Measurements from ENCODE around the gene PRR20G.
"Not testable (repeated sequence)": the region's sequence is repeated elsewhere in the genome, so short reads cannot be mapped to it uniquely, and the experiment has no call there.

Gene PRR20G

DNA sequence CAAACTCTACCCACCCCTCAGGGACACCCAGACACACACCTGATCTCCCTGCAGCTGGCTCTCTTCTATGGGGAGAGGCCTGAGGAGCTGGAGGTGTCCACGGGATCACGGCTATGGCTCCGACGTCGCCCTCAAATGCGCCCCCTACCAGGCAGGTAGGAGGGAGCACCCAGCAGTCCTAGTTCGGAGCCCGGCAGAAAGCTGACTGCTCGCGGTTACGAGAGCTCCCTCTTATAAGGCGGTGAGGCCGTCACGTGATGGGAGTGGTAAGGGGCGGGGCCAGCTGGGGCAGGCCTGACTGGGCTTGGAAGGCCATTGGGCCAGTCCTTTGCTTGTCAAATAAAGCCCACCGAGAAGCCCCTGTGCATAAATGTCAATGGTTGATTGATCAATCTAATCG is at the start of gene PRR20G:
Gene PRR20G, minus strand, starts transcription at position 207 of the 400 bp plus-strand sequence. CDS start 681 bp downstream, outside the sequence.
- DNase-seq: no peak

DNA sequence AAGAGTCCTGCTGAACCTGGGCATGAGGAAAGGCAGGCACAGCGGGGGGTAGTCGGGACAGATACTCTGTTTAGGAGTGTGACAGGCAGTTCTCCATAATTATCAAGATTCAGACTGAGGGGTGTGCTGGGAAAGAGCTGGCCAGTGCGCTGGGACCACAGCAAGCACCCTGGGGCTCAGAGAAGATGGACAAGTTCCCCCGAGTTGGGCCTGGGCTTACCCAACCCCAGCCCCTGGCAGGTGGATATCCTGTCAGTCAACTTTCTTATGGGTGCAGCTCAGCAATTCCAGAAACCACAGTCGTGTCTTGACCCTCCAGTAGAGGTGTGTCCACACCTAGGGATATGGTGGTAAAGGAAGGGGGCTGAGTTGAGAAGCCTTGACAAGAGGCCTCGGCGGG is 49.2 kb upstream of the PRR20G start:
- no peak for DNase-seq

DNA sequence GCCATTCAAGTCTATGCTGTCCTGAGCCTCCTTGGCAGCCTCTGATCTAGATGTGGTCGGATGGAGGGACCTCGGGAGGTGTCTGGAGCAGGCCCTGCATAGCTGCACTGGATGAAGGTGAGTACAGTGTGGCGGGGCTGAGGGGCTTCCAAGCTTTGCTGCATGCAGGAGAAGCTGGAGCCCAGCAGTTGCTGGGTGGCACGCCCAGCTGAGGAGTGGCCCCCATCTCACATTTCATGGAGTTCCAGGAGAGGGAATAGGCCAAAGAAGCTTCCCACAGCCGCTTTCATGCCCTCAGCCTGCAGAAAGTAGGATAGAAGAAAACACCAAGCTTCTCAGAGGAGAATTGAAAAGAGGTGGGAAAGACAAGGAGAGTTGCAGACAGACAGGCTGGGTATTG is 48.3 kb upstream of the PRR20G start:
- DNase-seq: no peak

- DNase-seq: no peak
Measured at GRCh38 chr3:127330385-127330784, 42.5 kb upstream of the PRR20G start.

GRCh38 chr3:127329631-127330285 is 41.9 kb upstream of the PRR20G start:
- DNase-seq: no peak

DNA sequence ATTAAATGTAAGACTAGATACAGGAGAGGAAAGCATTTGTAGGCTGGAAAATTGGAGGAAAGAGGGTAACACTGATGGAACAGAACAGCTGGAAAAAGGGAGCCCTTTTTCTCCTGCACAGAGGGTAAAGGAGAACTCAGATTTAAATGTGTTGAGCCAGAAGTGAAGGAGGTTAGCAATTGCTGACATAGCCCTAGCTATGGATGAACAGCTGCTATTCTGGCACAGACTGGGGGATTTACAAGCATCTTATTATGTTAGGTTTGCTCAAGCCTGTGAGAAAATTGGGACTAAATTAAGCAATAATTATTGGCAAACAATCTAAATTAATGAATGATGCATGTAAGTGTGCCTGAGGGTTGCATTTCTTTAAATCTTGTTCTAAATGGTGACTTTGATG is 40.6 kb upstream of the PRR20G start:
- peak in 1 of 2 experiments; percentile 18 for DNase-seq

GRCh38 chr3:127326341-127326740 is 38.5 kb upstream of the PRR20G start:
- DNase-seq: no peak

GRCh38 chr3:127325629-127325961 is 37.7 kb upstream of the PRR20G start:
- no peak for DNase-seq

GRCh38 chr3:127324913-127325628 is 37.2 kb upstream of the PRR20G start:
- DNase-seq: no peak

- no peak for DNase-seq
Measured at GRCh38 chr3:127324076-127324475, 36.2 kb upstream of the PRR20G start.

GRCh38 chr3:127323581-127323980 is 35.7 kb upstream of the PRR20G start:
- no peak for DNase-seq

GRCh38 chr3:127321371-127321770 is 33.5 kb upstream of the PRR20G start:
- no peak for DNase-seq

GRCh38 chr3:127320529-127321121 is 32.8 kb upstream of the PRR20G start:
- no peak for DNase-seq

DNA sequence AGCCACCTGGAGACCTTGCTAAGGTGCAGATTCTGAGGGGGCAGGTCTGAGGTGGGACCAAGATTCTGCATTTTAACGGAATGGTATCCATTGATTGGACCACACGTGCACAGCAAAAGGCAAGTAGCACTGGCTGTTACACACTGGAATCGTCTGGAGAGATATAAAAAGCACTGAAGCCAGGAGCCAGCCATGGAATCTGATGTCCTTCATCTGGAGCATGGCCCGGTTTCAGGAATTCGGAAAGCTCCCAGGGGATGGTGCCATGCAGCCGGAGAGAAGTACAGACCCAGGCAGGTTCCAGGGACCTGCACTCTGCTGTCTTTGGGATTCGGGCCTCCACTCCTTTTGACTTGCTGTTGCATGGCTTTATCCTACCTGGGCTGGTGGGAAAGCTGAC is 28.8 kb upstream of the PRR20G start:
- no peak for DNase-seq

DNA sequence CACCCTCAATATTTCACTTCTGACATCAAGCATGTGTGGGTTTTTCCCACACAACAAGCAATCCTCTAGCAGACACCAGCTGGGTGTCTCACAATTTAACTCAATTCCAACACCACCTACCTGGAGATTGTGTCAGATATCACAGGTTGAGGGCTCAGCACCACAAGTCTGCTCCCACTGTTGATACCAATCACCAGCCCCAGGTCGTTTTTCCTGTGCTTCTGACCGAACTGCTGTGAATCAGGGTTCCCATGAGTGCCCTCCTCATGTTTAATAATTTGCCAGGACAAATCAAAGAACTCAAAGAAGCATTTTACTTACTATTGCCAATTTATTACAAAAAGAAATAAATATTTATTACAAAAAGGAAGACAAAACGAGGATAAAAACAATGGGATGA is 25.0 kb upstream of the PRR20G start:
- no peak for DNase-seq

DNA sequence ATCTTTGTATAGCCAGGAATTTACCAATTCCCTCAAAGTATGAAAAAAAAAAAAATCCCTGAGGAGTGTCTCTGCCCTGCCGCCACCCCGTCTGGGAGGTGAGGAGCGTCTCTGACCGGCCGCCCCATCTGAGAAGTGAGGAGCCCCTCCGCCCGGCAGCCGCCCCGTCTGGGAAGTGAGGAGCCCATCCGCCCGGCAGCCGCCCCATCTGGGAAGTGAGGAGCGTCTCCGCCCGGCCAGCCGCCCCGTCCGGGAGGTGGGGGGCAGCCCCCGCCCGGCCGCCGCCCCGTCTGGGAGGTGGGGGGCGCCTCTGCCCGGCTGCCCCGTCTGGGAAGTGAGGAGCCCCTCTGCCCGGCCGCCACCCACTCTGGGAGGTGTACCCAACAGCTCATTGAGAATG is 21.0 kb upstream of the PRR20G start:
- DNase-seq: not testable (repeated sequence)

GRCh38 chr3:127307916-127308315 is 20.1 kb upstream of the PRR20G start:
- no peak for DNase-seq

- peak in 1 of 2 experiments; percentile 28 for DNase-seq
Measured at GRCh38 chr3:127307112-127307835, 19.4 kb upstream of the PRR20G start.

DNA sequence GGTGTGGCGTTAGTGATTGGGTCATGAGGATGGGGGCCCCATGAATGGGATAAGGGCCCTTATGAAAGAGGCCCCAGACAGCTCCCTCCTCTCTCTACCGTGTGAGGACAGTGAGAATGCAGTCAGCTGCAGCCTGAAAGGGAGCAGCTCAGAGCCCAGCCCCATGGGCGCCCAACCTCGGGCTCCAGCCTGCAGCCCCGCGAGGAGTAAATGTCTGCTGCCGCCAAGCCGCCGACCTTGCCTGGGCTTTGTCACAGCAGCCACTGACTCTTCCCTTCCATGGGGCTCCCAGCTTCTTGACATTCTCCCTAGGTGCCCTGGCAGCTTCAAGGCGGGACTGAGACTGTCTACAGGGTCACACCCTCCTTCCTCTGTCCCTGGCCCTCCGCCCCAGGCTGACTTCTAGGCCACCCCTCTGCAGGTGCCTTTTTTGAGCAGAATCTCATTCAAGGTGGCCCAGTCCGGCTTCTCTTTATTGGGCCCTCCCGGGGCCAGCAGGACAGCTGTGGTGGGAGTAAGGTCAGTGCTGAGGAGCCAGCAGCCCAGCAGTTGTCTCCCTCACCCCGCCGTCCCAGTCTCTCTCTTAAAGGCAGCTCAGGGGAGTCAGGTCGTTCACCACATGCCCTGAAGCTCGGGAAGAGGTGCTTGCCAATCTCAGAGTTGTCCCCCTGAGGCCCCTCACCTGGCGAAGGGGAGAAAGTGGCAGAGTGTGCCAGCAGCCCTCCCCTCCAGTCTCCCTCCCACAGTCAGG is 18.7 kb upstream of the PRR20G start:
- DNase-seq: no peak

DNA sequence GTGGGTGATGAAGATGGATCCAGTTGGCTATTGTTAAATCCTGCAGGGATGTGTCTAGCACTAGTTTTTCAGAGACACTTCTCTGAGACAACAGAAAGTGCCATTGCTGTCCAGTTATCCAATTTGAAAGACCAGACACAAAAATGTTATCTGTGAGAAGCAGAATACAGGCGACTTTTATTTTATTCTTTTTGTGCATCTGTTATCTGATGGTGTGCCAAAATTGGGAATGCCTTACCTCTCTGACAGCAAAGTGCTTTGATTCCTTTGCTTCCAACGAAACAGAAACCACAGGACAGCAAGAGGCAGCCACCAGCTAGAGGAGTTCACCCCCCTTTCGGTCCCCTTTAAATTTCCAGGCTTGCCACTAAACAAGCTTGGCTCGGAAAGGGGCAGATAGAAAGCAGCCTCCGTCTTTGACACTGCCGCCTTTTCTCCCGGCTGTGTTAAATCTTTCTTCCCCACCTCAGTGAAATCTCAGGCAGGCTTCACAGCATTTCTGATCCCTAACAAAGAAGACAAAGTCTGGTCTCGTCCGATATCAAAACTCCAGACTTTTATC is 17.7 kb upstream of the PRR20G start:
- no peak for DNase-seq

DNA sequence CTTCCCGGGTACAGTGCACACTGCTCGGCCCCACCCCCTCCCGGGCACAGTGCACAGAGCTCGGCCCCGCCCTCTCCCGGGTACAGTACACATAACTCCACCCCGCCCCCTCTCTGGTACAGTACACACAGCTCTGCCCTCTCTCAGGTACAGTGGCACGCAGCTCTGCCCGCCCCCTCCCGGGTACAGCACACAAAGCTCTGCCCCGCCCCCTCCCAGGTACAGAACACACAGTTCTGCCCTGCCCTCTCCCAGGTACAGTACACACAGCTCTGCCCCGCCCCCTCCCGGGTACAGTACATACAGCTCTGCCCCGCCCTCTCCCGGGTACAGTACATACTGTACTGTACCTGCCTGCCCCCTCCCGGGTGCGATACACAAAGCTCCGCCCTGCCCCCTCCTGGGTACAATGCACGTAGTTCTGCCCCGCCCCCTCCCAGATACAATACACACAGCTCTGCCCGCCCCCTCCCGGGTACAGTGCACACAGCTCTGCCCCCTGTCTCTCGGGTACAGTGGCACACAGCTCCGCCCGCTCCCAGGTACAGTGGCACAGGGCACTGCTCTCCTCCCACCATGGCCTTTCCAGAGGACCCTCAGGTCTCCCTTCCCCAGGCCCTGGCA is 16.4 kb upstream of the PRR20G start:
- no peak for DNase-seq

DNA sequence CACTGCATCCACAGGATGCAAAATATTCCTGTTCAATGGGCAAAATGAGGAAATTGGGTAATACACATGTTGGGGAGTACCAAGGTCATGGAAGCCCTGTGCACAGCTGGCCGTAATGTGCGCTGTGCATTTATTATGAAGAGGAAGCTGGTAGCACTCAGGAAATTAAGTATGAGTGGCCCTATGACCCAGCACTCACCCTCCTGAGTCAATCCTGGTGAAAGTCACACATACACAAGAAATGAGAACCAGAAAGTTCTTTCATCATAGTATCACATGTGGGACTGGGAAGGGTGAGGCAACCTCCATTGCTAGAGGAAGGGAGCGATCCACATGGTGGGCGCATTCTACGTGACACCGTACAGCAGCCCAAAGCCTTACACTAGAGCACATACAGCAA is 11.4 kb upstream of the PRR20G start:
- DNase-seq: no peak

All from NCI-H446 (cell line).